H1 (cell line): Measurements from ENCODE around the gene EXD3. TPM values are rescaled to one million over a fixed set of nuclear protein-coding genes. Genes with fewer than 3 reads are reported as not detected.

Experiments used
- CTCF ChIA-PET: fragments of 300-600 bp; sonication (Branson Sonifier 250); formaldehyde crosslinking; loops from one replicate; lab custom pipeline; 2021; ENCODE audit not compliant: partially characterized antibody; lab: Charles Lee
- POLR2A ChIA-PET: fragments of 300-600 bp; sonication (Branson Sonifier 250); formaldehyde crosslinking; loops from one replicate; lab custom pipeline; 2021; ENCODE audit warnings: inconsistent platforms; ENCODE audit not compliant: partially characterized antibody; lab: Charles Lee
- DNase-seq, 2 experiments: peaks; one replicate each; pipeline versions ENCODE4 v3.0.0 to v3.0.0-alpha.2; 2010 to 2022; ENCODE audit warnings: low spot score in 2 of 2, low read depth in 1 of 2, mixed read lengths in 1 of 2
- FAIRE-seq: peaks from 2 replicates; lab custom pipeline; 2011; peaks lifted over from hg19 to GRCh38; lab: Jason Lieb, UNC
- H2AFZ ChIP-seq: 2 replicates; pipeline ENCODE4 v1.8.1; 2012; ENCODE audit warnings: low read length, inconsistent platforms
- H2AK5ac ChIP-seq: 2 replicates; pipeline ENCODE4 v1.6.1; 2013; ENCODE audit warnings: low read depth, low read length
- H2BK120ac ChIP-seq: replicated peaks from 2 replicates; pipeline ENCODE3; 2013; ENCODE audit warnings: low read depth, low read length, inconsistent platforms
- H2BK12ac ChIP-seq: 2 replicates; pipeline ENCODE4 v1.6.1; 2013; ENCODE audit warnings: low read depth, low read length
- H2BK15ac ChIP-seq: 2 replicates; pipeline ENCODE4 v1.6.1; 2013; ENCODE audit warnings: low read length
- H2BK20ac ChIP-seq: 2 replicates; pipeline ENCODE4 v1.6.1; 2013; ENCODE audit warnings: low read length
- H2BK5ac ChIP-seq: 2 replicates; pipeline ENCODE4 v1.6.1; 2013; ENCODE audit warnings: low read depth, low read length
- H3K14ac ChIP-seq: 2 replicates; pipeline ENCODE4 v1.6.1; 2013; ENCODE audit warnings: inconsistent platforms; ENCODE audit not compliant: insufficient read length
- H3K18ac ChIP-seq: 2 replicates; pipeline ENCODE4 v1.6.1; 2013; ENCODE audit warnings: low read length; ENCODE audit errors: extremely low read depth
- H3K23ac ChIP-seq: 2 replicates; pipeline ENCODE4 v1.6.1; 2013; ENCODE audit warnings: inconsistent platforms; ENCODE audit not compliant: insufficient read length
- H3K23me2 ChIP-seq: 2 replicates; pipeline ENCODE4 v1.6.1; 2013; ENCODE audit warnings: low read depth, low read length
- H3K27ac ChIP-seq: 2 replicates; pipeline ENCODE4 v1.6.1; 2011; ENCODE audit warnings: low read depth, low read length, inconsistent platforms
- H3K27me3 ChIP-seq, 4 experiments: replicated peaks in 1 of 4; 1 replicate in 1 of 4; 2 replicates in 3 of 4; pipeline versions ENCODE4 v1.6.1 to v1.8.1; 2011 to 2013; ENCODE audit warnings: low read length in 3 of 4, mild to moderate bottlenecking in 3 of 4, inconsistent platforms in 2 of 4, mixed read lengths in 2 of 4, moderate library complexity in 1 of 4; ENCODE audit not compliant: control insufficient read depth in 3 of 4, insufficient read depth in 3 of 4; ENCODE audit errors: extremely low read depth in 1 of 4
- H3K36me3 ChIP-seq, 4 experiments: 2 replicates each; pipeline versions ENCODE4 v1.6.1 to v1.8.1; 2011 to 2013; ENCODE audit warnings: mild to moderate bottlenecking in 4 of 4, low read length in 3 of 4, moderate library complexity in 2 of 4, control low read depth in 1 of 4, inconsistent platforms in 1 of 4; ENCODE audit not compliant: insufficient read depth in 4 of 4, control insufficient read depth in 2 of 4
- H3K4ac ChIP-seq: replicated peaks from 2 replicates; pipeline ENCODE3; 2013; ENCODE audit warnings: low read length, low read depth, mixed read lengths, inconsistent platforms; ENCODE audit not compliant: insufficient read length
- H3K4me1 ChIP-seq, 4 experiments: replicated peaks in 1 of 4; 1 replicate in 1 of 4; 2 replicates in 3 of 4; pipeline versions ENCODE4 v1.6.1 to v1.8.1; 2011 to 2013; ENCODE audit warnings: low read length in 3 of 4, inconsistent platforms in 2 of 4, mixed read lengths in 1 of 4; ENCODE audit not compliant: insufficient read depth in 4 of 4, control insufficient read depth in 3 of 4
- H3K4me2 ChIP-seq, 2 experiments: 2 replicates each; pipeline versions ENCODE4 v1.6.1 to v1.8.1; 2011 to 2013; ENCODE audit warnings: low read depth in 2 of 2, low read length in 2 of 2, control low read depth in 1 of 2, inconsistent platforms in 1 of 2, mild to moderate bottlenecking in 1 of 2; ENCODE audit not compliant: insufficient read depth in 1 of 2
- H3K4me3 ChIP-seq, 4 experiments: fragments of 200-600, 300-600 bp in 1 of 4; sonication (generic), shearing (Covaris generic), sonication (Bioruptor Twin) in 1 of 4; 2 replicates each; pipeline versions ENCODE4 v1.5.1 to v1.8.1; 2011 to 2016; ENCODE audit warnings: low read length in 4 of 4, low read depth in 3 of 4, control low read depth in 2 of 4, inconsistent platforms in 2 of 4, mild to moderate bottlenecking in 2 of 4, mixed read lengths in 1 of 4, moderate library complexity in 1 of 4; ENCODE audit not compliant: insufficient read depth in 2 of 4; ENCODE audit errors: extremely low read depth in 1 of 4
- H3K56ac ChIP-seq: replicated peaks from 2 replicates; pipeline ENCODE3; 2013; ENCODE audit warnings: low read depth, mild to moderate bottlenecking, mixed read lengths, low read length, inconsistent platforms; ENCODE audit not compliant: insufficient read length
- H3K79me1 ChIP-seq: 2 replicates; pipeline ENCODE4 v1.6.1; 2013; ENCODE audit warnings: low read depth, low read length, control low read depth
- H3K79me2 ChIP-seq, 2 experiments: 2 replicates each; pipeline versions ENCODE4 v1.6.1 to v1.8.1; 2012 to 2013; ENCODE audit warnings: low read length in 2 of 2, mild to moderate bottlenecking in 2 of 2, inconsistent platforms in 1 of 2; ENCODE audit not compliant: insufficient read depth in 2 of 2, control insufficient read depth in 1 of 2
- H3K9ac ChIP-seq, 4 experiments: replicated peaks in 1 of 4; 1 replicate in 1 of 4; 2 replicates in 3 of 4; pipeline versions ENCODE4 v1.6.1 to v1.8.1; 2011 to 2013; ENCODE audit warnings: low read depth in 3 of 4, low read length in 3 of 4, control low read depth in 2 of 4, mild to moderate bottlenecking in 2 of 4, moderate library complexity in 2 of 4, inconsistent platforms in 1 of 4; ENCODE audit errors: extremely low read depth in 1 of 4
- H3K9me3 ChIP-seq, 2 experiments: 2 replicates each; pipeline versions ENCODE4 v1.6.1 to v1.8.1; 2012 to 2013; ENCODE audit warnings: mild to moderate bottlenecking in 2 of 2, moderate library complexity in 2 of 2, control low read depth in 1 of 2, inconsistent platforms in 1 of 2, low read depth in 1 of 2, low read length in 1 of 2, mixed read lengths in 1 of 2; ENCODE audit not compliant: insufficient read depth in 2 of 2
- H4K20me1 ChIP-seq, 2 experiments: replicated peaks in 1 of 2; 2 replicates each; pipeline versions ENCODE3 to v1.8.1; 2011 to 2013; ENCODE audit warnings: inconsistent platforms in 2 of 2, low read length in 2 of 2, mild to moderate bottlenecking in 1 of 2; ENCODE audit not compliant: insufficient read depth in 2 of 2, control insufficient read depth in 1 of 2
- H4K5ac ChIP-seq: 2 replicates; pipeline ENCODE4 v1.6.1; 2013; ENCODE audit warnings: low read length, low read depth, mixed read lengths, inconsistent platforms; ENCODE audit not compliant: insufficient read length
- H4K8ac ChIP-seq: 2 replicates; pipeline ENCODE4 v1.8.0; 2013; ENCODE audit warnings: mild to moderate bottlenecking, moderate library complexity, low read length, inconsistent platforms; ENCODE audit not compliant: insufficient read depth; ENCODE audit errors: extremely low read depth
- H4K91ac ChIP-seq: replicated peaks from 2 replicates; pipeline ENCODE3; 2013; ENCODE audit warnings: low read length, mixed read lengths, inconsistent platforms; ENCODE audit not compliant: insufficient read length
- CREB1 ChIP-seq: IDR thresholded peaks from 2 replicates; pipeline ENCODE4 v1.6.1; 2012; ENCODE audit warnings: inconsistent platforms
- CTCF ChIP-seq, 3 experiments: IDR thresholded peaks; 1 replicate in 2 of 3; 2 replicates in 1 of 3; pipeline versions ENCODE4 v1.5.1 to v1.6.1; 2011; ENCODE audit warnings: low read length in 3 of 3, mild to moderate bottlenecking in 3 of 3, inconsistent platforms in 2 of 3, low read depth in 1 of 3, moderate library complexity in 1 of 3; ENCODE audit not compliant: insufficient read depth in 1 of 3; ENCODE audit errors: control extremely low read depth in 1 of 3
- EP300 ChIP-seq, 2 experiments: IDR thresholded peaks; 1 replicate in 1 of 2; 2 replicates in 1 of 2; pipeline ENCODE4 v1.6.1; 2011 to 2012; ENCODE audit warnings: low read depth in 2 of 2, low read length in 2 of 2, mild to moderate bottlenecking in 2 of 2, borderline replicate concordance in 1 of 2, inconsistent platforms in 1 of 2, moderate library complexity in 1 of 2
- HDAC6 ChIP-seq: IDR thresholded peaks from one replicate; pipeline ENCODE4 v1.7.1; 2012; ENCODE audit warnings: low read depth, mild to moderate bottlenecking, inconsistent platforms, low read length, moderate library complexity
- MAX ChIP-seq: IDR thresholded peaks from 2 replicates; pipeline ENCODE4 v1.6.1; 2012; ENCODE audit warnings: inconsistent platforms
- PHF8 ChIP-seq: fragments of 200-600 bp; sonication (generic); conservative IDR thresholded peaks from 2 replicates; pipeline ENCODE4 v1.7.1; 2012; ENCODE audit warnings: low read depth, mild to moderate bottlenecking, inconsistent platforms, low read length, moderate library complexity
- POU5F1 ChIP-seq: IDR thresholded peaks from 2 replicates; pipeline ENCODE4 v1.6.1; 2011; ENCODE audit warnings: low read depth, mild to moderate bottlenecking, low read length, moderate library complexity
- SP2 ChIP-seq: IDR thresholded peaks from 2 replicates; pipeline ENCODE4 v1.6.1; 2012; ENCODE audit warnings: mild to moderate bottlenecking, low read length, inconsistent platforms
- WGBS, 2 experiments: shearing (Covaris generic) in 1 of 2; methylation state at CpG; one replicate each; pipeline versions ENCODE4 v1.1.6 to v1.1.7; 2013 to 2015; ENCODE audit warnings: low lambda C conversion rate in 2 of 2, mixed read lengths in 2 of 2, inconsistent platforms in 1 of 2, low coverage in 1 of 2, missing lambda C conversion rate in 1 of 2; ENCODE audit not compliant: insufficient replicate concordance in 2 of 2, insufficient coverage in 1 of 2, insufficient read length in 1 of 2; ENCODE audit errors: extremely low coverage in 1 of 2, missing lambda C conversion rate in 1 of 2; 5-methylcytosine and 5-hydroxymethylcytosine counted together
- polyA plus RNA-seq, 7 experiments: library from polyadenylated mRNA; depleted of rRNA in 3 of 7; stranded (reverse) in 5 of 7; unstranded in 2 of 7; fragments of >200 nt in 5 of 7; fragments of 200-250 nt in 2 of 7; gene quantifications; 1 replicate in 5 of 7; 2 replicates in 1 of 7; 4 replicates in 1 of 7; pipeline versions ENCODE4 v1.2.1 to v1.2.3, GENCODE V29; 2011 to 2013; ENCODE audit warnings: missing spikeins in 2 of 7, mixed read lengths in 2 of 7
- total RNA-seq: library from RNA; stranded (reverse); fragmentation: NEBNext Ultra II Directional; extraction: Animal tissue kit (Norgen Biotek cat#: 25700); gene quantifications from 2 replicates; pipeline ENCODE4 v1.2.1, GENCODE V29; 2021

EXD3 gene
- total and polyA plus RNA-seq, 2 of the 8 experiments (the other 6 are each of a cell fraction or from before 2014, with no cell fraction given) = 7.2 to 9.4 TPM

- no peaks in the 10 kb centered on the region for H3K9me3 ChIP-seq
- ChIA-PET POLR2A (no interaction called here), CTCF (interaction anchor here (1.0 to 1.1 kb wide), 2 partner anchors 11 to 161 kb away, joined by 3 read pairs; no protein-coding TSS in a partner anchor)
- H2BK12ac ChIP-seq = no peak overlapping the region
- no peak for DNase-seq
- H2BK15ac ChIP-seq = no peak overlapping the region
- H3K4me3 ChIP-seq = no peak overlapping the region
- H2BK20ac ChIP-seq = no peak overlapping the region
- H3K4me1 ChIP-seq = peaks cover 0 to 2% (median under 1%) of the 10 kb centered on the region in 4 experiments; a peak in 2 of 7 replicates
- no peak overlapping the region for H3K14ac ChIP-seq
- H3K79me1 ChIP-seq = no peaks in the 10 kb centered on the region
- no peak overlapping the region for H4K91ac ChIP-seq
- 96% methylated on average over 22 of the region's 27 CpGs; no CpG with 5 or more reads in 1 of the 2 experiments for WGBS, 2 experiments
- H3K56ac ChIP-seq = no peak overlapping the region
- no peaks in the 10 kb centered on the region; the same call in 1 of the 2 replicates for H3K23me2 ChIP-seq
- no peak overlapping the region for H2BK5ac ChIP-seq
- H3K23ac ChIP-seq = no peak overlapping the region
- no peak overlapping the region for H3K9ac ChIP-seq
- no peak overlapping the region for H3K18ac ChIP-seq
- no peak overlapping the region for H2AFZ ChIP-seq
- H3K27me3 ChIP-seq = no peaks in the 10 kb centered on the region; a peak in 1 of 7 replicates
- no peak overlapping the region for H2AK5ac ChIP-seq
- no peak overlapping the region for H4K8ac ChIP-seq
- H4K5ac ChIP-seq = no peak overlapping the region
- H2BK120ac ChIP-seq = no peak overlapping the region
- no peak overlapping the region for H3K4ac ChIP-seq
- H3K36me3 ChIP-seq = peaks cover 0 to 9% (median 3%) of the 10 kb centered on the region in 4 experiments; a peak in 3 of 8 replicates
- no peaks in the 10 kb centered on the region for H3K79me2 ChIP-seq
- peaks cover 0 to 6% of the 10 kb centered on the region in 2 experiments for H4K20me1 ChIP-seq
- no peak overlapping the region for H3K4me2 ChIP-seq
- no peak for FAIRE-seq
- TF ChIP-seq MAX (no peak), CTCF (IDR thresholded peaks at IDR 0.05; ENCODE audit: control extremely low read depth in 1 of 3, insufficient read depth in 1 of 3, low read depth in 1 of 3, low read length in 3 of 3) (no peak), EP300 (IDR thresholded peaks at IDR 0.05; ENCODE audit: borderline replicate concordance in 1 of 2, low read depth in 2 of 2, low read length in 2 of 2) (no peak), POU5F1 (no peak), PHF8 (no peak), CREB1 (no peak), SP2 (no peak), HDAC6 (no peak)
- no peak overlapping the region for H3K27ac ChIP-seq
These were observed 25.0 kb upstream of the EXD3 start for GRCh38 chr9:137447722-137448601.
